ENCODE measurements around the gene CCDC107. TPM values are rescaled to one million over a fixed set of nuclear protein-coding genes. Genes with fewer than 3 reads are reported as not detected.

Gene CCDC107
- total and polyA plus RNA-seq, 9 of the 15 experiments (the other 6 are each of a cell fraction or from before 2014, with no cell fraction given), result 0.35 to 11.3 (median 6.9) TPM; not detected in 1

- no peak for TF ChIP-seq JUN (IDR thresholded peaks at IDR 0.05; ENCODE audit: borderline replicate concordance, low read depth, low read length)
- TF ChIP-seq JUN (CRISPR knock-in tag; IDR thresholded peaks at IDR 0.05; ENCODE audit: borderline replicate concordance), result no peak
- no peak for TF ChIP-seq EZH2 (IDR thresholded peaks at IDR 0.05; ENCODE audit: borderline replicate concordance, low read depth, low read length)
- no peak for TF ChIP-seq MXD1 (CRISPR knock-in tag; IDR thresholded peaks at IDR 0.05; ENCODE audit: borderline replicate concordance, poor library complexity, severe bottlenecking)
- no peak for TF ChIP-seq ZNF354B (CRISPR knock-in tag; IDR thresholded peaks at IDR 0.05)
- no peak for TF ChIP-seq HLTF (IDR thresholded peaks at IDR 0.05)
- Histone ChIP-seq H3K27ac (ENCODE audit: extremely low read depth, low read depth, low read length) (no peak overlapping the region), H3K4me1 (replicated peaks in 1 of 2; ENCODE audit: control insufficient read depth in 2 of 2, insufficient read depth in 2 of 2, low read length in 2 of 2) (no peaks in the 10 kb centered on the region; a peak in 4 of 5 replicates), H3K27me3 (ENCODE audit: control insufficient read depth in 2 of 2, insufficient read depth in 2 of 2, low read length in 2 of 2) (no peaks in the 10 kb centered on the region), H3K9ac (ENCODE audit: insufficient read depth in 1 of 2, low read depth in 2 of 2, low read length in 2 of 2) (no peak overlapping the region), H3K36me3 (ENCODE audit: control insufficient read depth, insufficient read depth, low read length) (no peaks in the 10 kb centered on the region), H3K9me1 (ENCODE audit: control insufficient read depth, insufficient read depth, low read length) (no peaks in the 10 kb centered on the region), H3K79me2 (ENCODE audit: control insufficient read depth, insufficient read depth, low read length) (no peaks in the 10 kb centered on the region), H3K9me3 (replicated peaks; ENCODE audit: control insufficient read depth, insufficient read depth, low read depth, low read length) (no peaks in the 10 kb centered on the region), H4K20me1 (replicated peaks; ENCODE audit: control insufficient read depth, insufficient read depth, low read length) (no peaks in the 10 kb centered on the region), H2AFZ (ENCODE audit: low read depth, low read length) (no peak overlapping the region), H3K4me2 (ENCODE audit: insufficient read depth, low read length) (no peak overlapping the region), H3K4me3 (no peak overlapping the region)
- 68% methylated on average over 5 of the region's 5 CpGs for WGBS (ENCODE audit: insufficient coverage, low coverage, missing lambda C conversion rate)
- ChIA-PET CTCF (ENCODE audit: low intra/inter-chr PET ratio) (no interaction called here), POLR2A (interaction anchor here (1.4 kb wide), 1 partner anchor 14 kb away, joined by 3 read pairs; no protein-coding TSS in a partner anchor)
- FAIRE-seq (no peak), DNase-seq (ENCODE audit: extremely low read depth in 1 of 4, low spot score in 3 of 4) (no peak), ATAC-seq (no peak)
- BruUV-seq (replicated peaks), result no TSS peak
- intact Hi-C loops (cut with micrococcal nuclease) (no loop called here), in situ Hi-C loops (cut with MboI) (no loop called here)
Observed at GRCh38 chr9:35629597-35629996, 28.5 kb upstream of the CCDC107 start.

- no TSS peak for BruUV-seq (replicated peaks)
- ChIA-PET CTCF (ENCODE audit: low intra/inter-chr PET ratio) (no interaction called here), POLR2A (interaction anchor here (0.8 kb wide), 1 partner anchor 28 kb away, joined by 3 read pairs; no protein-coding TSS in a partner anchor)
- Histone ChIP-seq H3K27me3 (ENCODE audit: control insufficient read depth in 2 of 2, insufficient read depth in 2 of 2, low read length in 2 of 2) (no peaks in the 10 kb centered on the region), H4K20me1 (replicated peaks; ENCODE audit: control insufficient read depth, insufficient read depth, low read length) (no peaks in the 10 kb centered on the region), H3K9ac (ENCODE audit: insufficient read depth in 1 of 2, low read depth in 2 of 2, low read length in 2 of 2) (no peak overlapping the region), H3K4me1 (replicated peaks in 1 of 2; ENCODE audit: control insufficient read depth in 2 of 2, insufficient read depth in 2 of 2, low read length in 2 of 2) (no peaks in the 10 kb centered on the region), H3K9me3 (replicated peaks; ENCODE audit: control insufficient read depth, insufficient read depth, low read depth, low read length) (no peaks in the 10 kb centered on the region), H2AFZ (ENCODE audit: low read depth, low read length) (no peak overlapping the region), H3K27ac (ENCODE audit: extremely low read depth, low read depth, low read length) (no peak overlapping the region), H3K36me3 (ENCODE audit: control insufficient read depth, insufficient read depth, low read length) (no peaks in the 10 kb centered on the region), H3K79me2 (ENCODE audit: control insufficient read depth, insufficient read depth, low read length) (no peaks in the 10 kb centered on the region), H3K4me2 (ENCODE audit: insufficient read depth, low read length) (no peak overlapping the region), H3K4me3 (no peak overlapping the region), H3K9me1 (ENCODE audit: control insufficient read depth, insufficient read depth, low read length) (no peaks in the 10 kb centered on the region)
- intact Hi-C loops (cut with micrococcal nuclease), result no loop called here
- no peak for DNase-seq (ENCODE audit: extremely low read depth in 1 of 4, low spot score in 3 of 4)
- no peak for FAIRE-seq
- no peak for ATAC-seq
- TF ChIP-seq CHD2 (IDR thresholded peaks at IDR 0.05; ENCODE audit: low read depth, low read length) (no peak), HNRNPL (IDR thresholded peaks at IDR 0.05; ENCODE audit: low read depth, low read length) (no peak), TAL1 (IDR thresholded peaks at IDR 0.05) (no peak), ZNF280A (IDR thresholded peaks at IDR 0.05; ENCODE audit: low read depth, partially characterized antibody) (no peak), COPS2 (conservative IDR thresholded peaks at IDR 0.05) (no peak), ZNF436 (CRISPR knock-in tag; IDR thresholded peaks at IDR 0.05) (no peak), ZNF274 (IDR thresholded peaks at IDR 0.05; ENCODE audit: borderline replicate concordance, low read depth, low read length) (no peak), ZNF696 (CRISPR knock-in tag; conservative IDR thresholded peaks at IDR 0.05) (no peak)
- in situ Hi-C loops (cut with MboI), result no loop called here
Observed at GRCh38 chr9:35635730-35636129, 22.4 kb upstream of the CCDC107 start.

Measured in K562 (cell line).